Posterior vena cava (tissue), 2 donors: Measurements from ENCODE around the gene TREML1. TPM values are rescaled to one million over a fixed set of nuclear protein-coding genes. Genes with fewer than 3 reads are reported as not detected.
"Not testable (repeated sequence)": the region's sequence is repeated elsewhere in the genome, so short reads cannot be mapped to it uniquely, and the experiment has no call there.

Experiments used
- DNase-seq: peaks from one replicate; pipeline ENCODE4 v3.0.0-alpha.2; 2020; ENCODE audit warnings: low spot score
- intact Hi-C, 2 donors: fragments of 100-400 bp; cut with DNase I; formaldehyde crosslinking; loops; one replicate each; pipeline versions ENCODE4 v1.14.1 to v1.14.2; 2022 to 2023
- total RNA-seq, 2 donors: library from RNA; stranded (reverse); fragmentation: NEBNext Ultra II Directional; extraction: Animal tissue kit (Norgen Biotek cat#: 25700); gene quantifications; one replicate each; pipeline ENCODE4 v1.2.1, GENCODE V29; 2021
- donor health status: DM: yes; HTN: yes; CAD: no.
- donor health status: DM: yes; HTN: yes; CAD: no.

The TREML1 gene
- total RNA-seq, 2 donors from 2014 or later, result 0.56 to 0.57 TPM

GRCh38 chr6:41157323-41157722 lies 3.2 kb upstream of the TREML1 start:
- DNase-seq, result no peak
- intact Hi-C loops, result no loop called here

- intact Hi-C loops, result no loop called here
- no peak for DNase-seq
Measured at GRCh38 chr6:41156771-41157170, 2.6 kb upstream of the TREML1 start.

- intact Hi-C loops, result no loop called here
- no peak for DNase-seq
Measured at GRCh38 chr6:41156001-41156400, 1.9 kb upstream of the TREML1 start.

- DNase-seq, result no peak
- intact Hi-C loops, result no loop called here
Measured at GRCh38 chr6:41155132-41155805, 1.1 kb upstream of the TREML1 start.

GRCh38 chr6:41153451-41153850 lies 696 bp downstream of the TREML1 start:
- DNase-seq, result no peak
- intact Hi-C loops, result no loop called here

GRCh38 chr6:41150671-41151070 lies 3.5 kb downstream of the TREML1 start:
- no peak for DNase-seq
- intact Hi-C loops, result no loop called here

- intact Hi-C loops, result no loop called here
- no peak for DNase-seq
Measured at GRCh38 chr6:41147917-41148316, 6.2 kb downstream of the TREML1 start.

GRCh38 chr6:41136911-41137310 lies 17.2 kb downstream of the TREML1 start:
- no peak for DNase-seq
- intact Hi-C loops, result no loop called here

- intact Hi-C loops, result no loop called here
- DNase-seq, result no peak
Measured at GRCh38 chr6:41135062-41135832, 18.9 kb downstream of the TREML1 start.

- no peak for DNase-seq
- intact Hi-C loops, result no loop called here
Measured at GRCh38 chr6:41132254-41132653, 21.9 kb downstream of the TREML1 start.

GRCh38 chr6:41125282-41125681 lies 28.9 kb downstream of the TREML1 start:
- DNase-seq, result no peak
- intact Hi-C loops, result no loop called here

GRCh38 chr6:41122918-41123317 lies 31.2 kb downstream of the TREML1 start:
- intact Hi-C loops, result no loop called here
- no peak for DNase-seq

GRCh38 chr6:41122373-41122772 lies 31.8 kb downstream of the TREML1 start:
- DNase-seq, result no peak
- intact Hi-C loops, result no loop called here

GRCh38 chr6:41120058-41120457 lies 34.1 kb downstream of the TREML1 start:
- no peak for DNase-seq
- intact Hi-C loops, result no loop called here

- DNase-seq, result no peak
- intact Hi-C loops, result no loop called here
Measured at GRCh38 chr6:41119508-41119907, 34.6 kb downstream of the TREML1 start.

- DNase-seq, intact Hi-C loops: not testable (repeated sequence)
Measured at GRCh38 chr6:41115027-41115426, 39.1 kb downstream of the TREML1 start.

GRCh38 chr6:41111017-41111416 lies 43.1 kb downstream of the TREML1 start:
- intact Hi-C loops, result no loop called here
- DNase-seq, result no peak

GRCh38 chr6:41103847-41104246 lies 50.3 kb downstream of the TREML1 start:
- no peak for DNase-seq
- intact Hi-C loops, result no loop called here

- no peak for DNase-seq
- intact Hi-C loops, result no loop called here
Measured at GRCh38 chr6:41100871-41101287, 53.3 kb downstream of the TREML1 start.
